GM12874 (cell line): ENCODE results near the gene KRT86.

Experiments used
- CTCF ChIP-seq: IDR thresholded peaks from 2 replicates; pipeline ENCODE4 v1.5.1; 2011; ENCODE audit warnings: low read depth, mild to moderate bottlenecking, control low read depth, low read length, moderate library complexity; ENCODE audit not compliant: insufficient read depth

Gene KRT86

GRCh38 chr12:52352951-52353350 is 78.5 kb downstream of the KRT86 start:
- no peak for TF ChIP-seq CTCF

- TF ChIP-seq CTCF: no peak
Observed at GRCh38 chr12:52353766-52354165, 79.3 kb downstream of the KRT86 start.

GRCh38 chr12:52354200-52354599 is 79.8 kb downstream of the KRT86 start:
- TF ChIP-seq CTCF: no peak

- TF ChIP-seq CTCF: no peak
Observed at GRCh38 chr12:52355176-52355575, 80.7 kb downstream of the KRT86 start.

- TF ChIP-seq CTCF: no peak
Observed at GRCh38 chr12:52356031-52356761, 81.8 kb downstream of the KRT86 start.

GRCh38 chr12:52356762-52357580 is 82.5 kb downstream of the KRT86 start:
- TF ChIP-seq CTCF: no peak
